Nephron (organoid): ENCODE data around the gene CABP2.

ENCODE experiments used
- H3K27ac Mint-ChIP-seq, 3 experiments: 2 replicates each; pipeline ENCODE4 v1.8.0; 2020; ENCODE audit warnings: mixed read lengths in 3 of 3, mild to moderate bottlenecking in 2 of 3, moderate library complexity in 1 of 3
- H3K27me3 Mint-ChIP-seq: 2 replicates; pipeline ENCODE4 v1.8.0; 2021; ENCODE audit warnings: low read depth, mild to moderate bottlenecking, moderate library complexity, mixed read lengths
- H3K36me3 Mint-ChIP-seq: 2 replicates; pipeline ENCODE4 v1.8.0; 2020; ENCODE audit warnings: low read depth, mixed read lengths
- H3K4me1 Mint-ChIP-seq: 2 replicates; pipeline ENCODE4 v1.8.0; 2020; ENCODE audit warnings: mixed read lengths
- H3K4me3 Mint-ChIP-seq, 3 experiments: 2 replicates each; pipeline ENCODE4 v1.8.0; 2020; ENCODE audit warnings: mild to moderate bottlenecking in 3 of 3, mixed read lengths in 3 of 3, moderate library complexity in 2 of 3
- H3K9me3 Mint-ChIP-seq: 2 replicates; pipeline ENCODE4 v1.8.0; 2020; ENCODE audit warnings: mixed read lengths
- CTCF ChIP-seq, 3 experiments: fragments of 200-600 bp; sonication (generic); IDR thresholded peaks; one replicate each; pipeline ENCODE4 v1.5.0; 2021; ENCODE audit warnings: antibody characterized with exemption in 3 of 3; ENCODE audit not compliant: unreplicated experiment in 3 of 3

CABP2 gene

DNA sequence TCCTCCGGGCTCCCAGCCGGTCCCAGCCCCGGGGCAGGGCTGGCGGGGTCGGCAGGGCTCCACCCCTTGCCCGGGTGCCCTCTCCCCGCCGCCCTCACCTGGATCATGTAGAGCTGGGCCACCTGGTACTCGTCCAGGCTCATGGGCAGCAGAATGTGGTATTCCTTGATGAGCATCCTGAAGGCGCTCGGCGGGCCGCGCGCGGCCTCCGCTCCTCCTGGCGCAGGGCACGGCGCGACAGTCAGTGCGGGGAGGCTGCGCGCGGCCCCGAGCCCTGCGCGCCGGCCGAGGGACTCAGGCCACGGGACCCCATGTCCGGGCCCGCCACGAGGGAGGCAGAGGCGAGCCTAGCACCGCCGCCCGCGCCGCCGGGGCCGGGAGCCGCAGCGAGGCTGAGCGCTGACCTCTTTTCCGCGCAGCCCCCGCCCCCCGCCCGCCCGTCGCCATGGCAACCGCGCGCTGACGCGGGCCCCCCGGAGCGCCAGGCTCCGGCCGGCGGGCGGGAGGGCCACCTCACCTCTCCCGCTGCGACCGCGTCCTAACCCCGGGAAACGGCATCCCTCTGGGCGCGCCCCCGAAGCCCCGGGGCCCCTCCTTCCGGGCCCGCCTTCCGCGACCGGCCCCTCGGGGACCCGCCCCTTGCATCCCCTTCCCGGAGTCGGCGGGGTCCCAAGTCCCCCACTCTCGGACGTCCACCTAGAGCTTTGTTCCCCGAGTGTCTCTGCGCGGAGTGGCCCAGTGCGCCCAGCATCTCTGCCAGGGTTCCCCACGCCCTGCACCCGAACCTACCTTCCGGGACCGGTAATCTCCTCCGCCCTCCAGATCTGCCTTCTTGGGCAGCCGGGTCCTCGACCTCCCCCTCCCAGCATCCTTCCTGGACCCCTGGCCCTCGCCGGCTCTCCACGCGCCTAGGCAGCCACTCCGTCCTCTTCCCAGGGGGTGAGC is 19.0 kb downstream of the CABP2 start:
- Mint-ChIP-seq H3K27ac (no peak overlapping the region), H3K27me3 (peaks cover 21% of the 10 kb centered on the region), H3K4me1 (peaks cover 26% of the 10 kb centered on the region), H3K4me3 (peak overlapping the region; percentile 85 to 87 (median 87)), H3K9me3 (no peaks in the 10 kb centered on the region), H3K36me3 (peaks cover 10% of the 10 kb centered on the region)
- no peak for TF ChIP-seq CTCF (IDR thresholded peaks at IDR 0.05; ENCODE audit: unreplicated experiment in 3 of 3)

DNA sequence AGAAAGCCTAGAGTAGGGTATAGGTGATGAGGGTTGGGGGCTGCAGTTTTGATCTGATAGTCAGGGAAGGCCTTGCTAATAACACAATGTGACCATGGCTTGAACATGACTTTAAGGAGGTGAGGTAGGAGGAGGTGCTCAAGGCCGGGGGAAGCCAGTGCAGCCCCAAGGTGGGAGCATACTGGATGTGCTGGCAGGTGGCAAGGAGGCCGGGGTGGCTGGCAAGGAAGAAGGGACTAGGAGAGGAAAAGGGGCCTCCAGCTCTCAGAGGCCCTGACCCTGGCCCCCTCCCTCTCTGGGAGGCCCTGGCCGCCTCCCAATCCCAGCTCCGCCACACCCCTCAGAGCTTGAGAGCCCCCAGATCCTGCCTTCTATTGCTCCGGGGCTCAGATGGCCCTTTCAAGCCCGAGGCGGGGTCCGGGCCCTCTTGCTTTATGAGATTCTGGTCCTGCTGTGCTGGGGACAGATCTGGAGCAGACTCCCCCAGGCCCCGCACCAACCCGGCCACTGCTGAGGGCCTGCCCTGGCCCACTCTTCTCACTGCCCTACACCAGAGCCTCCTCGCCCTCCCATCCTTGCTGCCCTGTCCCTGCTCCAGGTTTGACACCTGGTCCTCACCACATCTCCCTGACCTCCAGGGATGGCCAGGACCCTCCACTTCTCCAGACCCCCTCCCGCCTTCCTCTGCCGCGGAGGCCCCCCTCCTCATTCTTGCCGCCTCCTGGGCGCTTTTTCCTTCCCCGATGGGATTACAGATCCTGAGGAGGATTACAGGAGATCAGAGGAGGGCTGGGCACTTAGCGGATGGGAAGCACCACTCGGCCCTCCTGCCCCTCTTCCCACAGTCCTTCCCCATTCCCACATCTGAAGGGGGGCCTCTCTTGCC is 19.9 kb downstream of the CABP2 start:
- peak overlapping the region; percentile 77 to 87 (median 86) for H3K4me3 Mint-ChIP-seq
- peak overlapping the region in 2 of 3 experiments; percentile 2 to 51 for H3K27ac Mint-ChIP-seq
- peaks cover 20% of the 10 kb centered on the region for H3K4me1 Mint-ChIP-seq
- no peak for TF ChIP-seq CTCF (IDR thresholded peaks at IDR 0.05; ENCODE audit: unreplicated experiment in 3 of 3)
- peaks cover 21% of the 10 kb centered on the region for H3K27me3 Mint-ChIP-seq
- peaks cover 10% of the 10 kb centered on the region for H3K36me3 Mint-ChIP-seq
- no peaks in the 10 kb centered on the region for H3K9me3 Mint-ChIP-seq

- peak overlapping the region; percentile 77 to 87 (median 86) for H3K4me3 Mint-ChIP-seq
- no peak for TF ChIP-seq CTCF (IDR thresholded peaks at IDR 0.05; ENCODE audit: unreplicated experiment in 3 of 3)
- peak overlapping the region in 2 of 3 experiments; percentile 2 to 51 for H3K27ac Mint-ChIP-seq
- H3K36me3 Mint-ChIP-seq, result peaks cover 10% of the 10 kb centered on the region
- H3K27me3 Mint-ChIP-seq, result peaks cover 21% of the 10 kb centered on the region
- peaks cover 20% of the 10 kb centered on the region for H3K4me1 Mint-ChIP-seq
- H3K9me3 Mint-ChIP-seq, result no peaks in the 10 kb centered on the region
Measured at GRCh38 chr11:67502328-67502979, 20.8 kb downstream of the CABP2 start.

GRCh38 chr11:67501854-67502253 is 21.4 kb downstream of the CABP2 start:
- peaks cover 21% of the 10 kb centered on the region for H3K27me3 Mint-ChIP-seq
- no peak overlapping the region for H3K4me3 Mint-ChIP-seq
- TF ChIP-seq CTCF (IDR thresholded peaks at IDR 0.05; ENCODE audit: unreplicated experiment in 3 of 3), result no peak
- peaks cover 10% of the 10 kb centered on the region for H3K36me3 Mint-ChIP-seq
- no peaks in the 10 kb centered on the region for H3K9me3 Mint-ChIP-seq
- no peak overlapping the region for H3K27ac Mint-ChIP-seq
- H3K4me1 Mint-ChIP-seq, result peaks cover 16% of the 10 kb centered on the region

- H3K27ac Mint-ChIP-seq, result no peak overlapping the region
- TF ChIP-seq CTCF (IDR thresholded peaks at IDR 0.05; ENCODE audit: unreplicated experiment in 3 of 3), result no peak
- peaks cover 18% of the 10 kb centered on the region for H3K27me3 Mint-ChIP-seq
- peak overlapping the region; percentile 11 to 39 (median 31) for H3K4me3 Mint-ChIP-seq
- no peaks in the 10 kb centered on the region for H3K9me3 Mint-ChIP-seq
- peaks cover 10% of the 10 kb centered on the region for H3K36me3 Mint-ChIP-seq
- H3K4me1 Mint-ChIP-seq, result peaks cover 8% of the 10 kb centered on the region
Measured at GRCh38 chr11:67500831-67501715, 22.2 kb downstream of the CABP2 start.
